ENCODE measurements around the gene FAM107A.

FAM107A gene

GRCh38 chr3:58566398-58567250 lies 10.6 kb downstream of the FAM107A start:
- DNase-seq (ENCODE audit: low read depth): no peak

- DNase-seq (ENCODE audit: low read depth): no peak
Observed at GRCh38 chr3:58565621-58566397, 11.4 kb downstream of the FAM107A start.

GRCh38 chr3:58564456-58565160 lies 12.6 kb downstream of the FAM107A start:
- DNase-seq (ENCODE audit: low read depth): no peak

GRCh38 chr3:58564054-58564453 lies 13.1 kb downstream of the FAM107A start:
- DNase-seq (ENCODE audit: low read depth): no peak

GRCh38 chr3:58563386-58564035 lies 13.7 kb downstream of the FAM107A start:
- DNase-seq (ENCODE audit: low read depth): no peak

- DNase-seq (ENCODE audit: low read depth): no peak
Observed at GRCh38 chr3:58562498-58562897, 14.7 kb downstream of the FAM107A start.

- DNase-seq (ENCODE audit: low read depth): no peak
Observed at GRCh38 chr3:58560771-58561311, 16.4 kb downstream of the FAM107A start.

GRCh38 chr3:58559586-58559985 lies 17.6 kb downstream of the FAM107A start:
- no peak for DNase-seq (ENCODE audit: low read depth)

- no peak for DNase-seq (ENCODE audit: low read depth)
Observed at GRCh38 chr3:58557491-58557890, 19.7 kb downstream of the FAM107A start.

GRCh38 chr3:58556761-58557221 lies 20.4 kb downstream of the FAM107A start:
- no peak for DNase-seq (ENCODE audit: low read depth)

- DNase-seq (ENCODE audit: low read depth): no peak
Observed at GRCh38 chr3:58556001-58556400, 21.2 kb downstream of the FAM107A start.

GRCh38 chr3:58555203-58555602 lies 22.0 kb downstream of the FAM107A start:
- no peak for DNase-seq (ENCODE audit: low read depth)

- DNase-seq (ENCODE audit: low read depth): no peak
Observed at GRCh38 chr3:58553003-58553402, 24.2 kb downstream of the FAM107A start.

GRCh38 chr3:58551636-58552180 lies 25.5 kb downstream of the FAM107A start:
- DNase-seq (ENCODE audit: low read depth): no peak

GRCh38 chr3:58544541-58544940 lies 32.6 kb downstream of the FAM107A start:
- no peak for DNase-seq (ENCODE audit: low read depth)

- DNase-seq (ENCODE audit: low read depth): no peak
Observed at GRCh38 chr3:58540176-58540858, 36.9 kb downstream of the FAM107A start.

GRCh38 chr3:58539626-58540025 lies 37.6 kb downstream of the FAM107A start:
- no peak for DNase-seq (ENCODE audit: low read depth)

GRCh38 chr3:58537412-58538301 lies 39.5 kb downstream of the FAM107A start:
- no peak for DNase-seq (ENCODE audit: low read depth)

- DNase-seq (ENCODE audit: low read depth): no peak
Observed at GRCh38 chr3:58536501-58537411, 40.4 kb downstream of the FAM107A start, which contains the start of gene ACOX2. TSS of gene ACOX2 (minus strand) at chr3:58537190. CDS start at chr3:58535106, 2,084 bp downstream.

All from activated gamma-delta T cell treated with anti-CD3 and anti-CD28 coated beads, Interleukin-2, amount 50 U/mL, for 16 hours (primary cell).